ENCODE results near the gene SNCAIP.
A peak's percentile ranks its signal among the peaks of the same experiment; 100 is the strongest.

SNCAIP gene

DNA sequence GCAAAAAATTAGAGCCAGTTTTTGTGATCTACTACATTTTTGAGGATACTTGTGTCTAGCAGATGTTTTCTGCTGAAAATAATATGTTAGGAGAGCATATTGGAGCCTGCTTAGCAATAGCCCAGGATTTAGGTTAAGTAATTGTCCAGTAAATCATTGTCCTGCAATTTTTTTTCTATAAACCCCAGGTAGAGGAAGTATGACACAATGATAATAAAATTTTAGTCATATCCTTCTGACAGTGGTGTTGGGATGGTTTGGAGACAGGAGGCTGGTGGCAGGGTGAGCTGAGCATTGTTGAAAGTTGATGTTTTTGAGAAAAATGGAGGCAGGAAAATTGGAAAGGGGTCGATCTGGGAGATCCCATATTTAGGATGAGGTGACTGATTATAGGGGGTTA is 3.5 kb downstream of the SNCAIP start:
- no peaks in the 10 kb centered on the region for H3K79me2 ChIP-seq (ENCODE audit: insufficient read depth, low read length)
- H3K9me3 ChIP-seq (ENCODE audit: low read length) = no peaks in the 10 kb centered on the region
- no peak overlapping the region for H2AFZ ChIP-seq (ENCODE audit: low read length)
- TF ChIP-seq EZH2 (IDR thresholded peaks at IDR 0.05; ENCODE audit: borderline replicate concordance, low read length) = no peak
- no peak for TF ChIP-seq CTCF (IDR thresholded peaks at IDR 0.05; ENCODE audit: low read length)
- peaks cover 45% of the 10 kb centered on the region for H3K4me1 ChIP-seq (ENCODE audit: insufficient read depth, low read length, severe bottlenecking)
- peak overlapping the region; percentile 88 for H3K27ac ChIP-seq (ENCODE audit: low read depth, low read length, poor library complexity, severe bottlenecking)
- no peak overlapping the region for H3K4me2 ChIP-seq (ENCODE audit: low read length)
- no peak overlapping the region for H3K9ac ChIP-seq (ENCODE audit: low read length)
- no peaks in the 10 kb centered on the region for H4K20me1 ChIP-seq (ENCODE audit: insufficient read depth, low read length)
- H3K27me3 ChIP-seq (ENCODE audit: insufficient read depth, low read length) = no peaks in the 10 kb centered on the region
- no peaks in the 10 kb centered on the region for H3K36me3 ChIP-seq (ENCODE audit: insufficient read depth, low read length)
- H3K4me3 ChIP-seq (ENCODE audit: low read depth, low read length, poor library complexity, severe bottlenecking) = no peak overlapping the region
- no peaks in the 10 kb centered on the region for H3K9me2 ChIP-seq (ENCODE audit: low read depth, low read length)
- no peaks in the 10 kb centered on the region for H3F3A ChIP-seq (ENCODE audit: insufficient read depth, low read length)

- peak overlapping the region; percentile 88 for H3K27ac ChIP-seq (ENCODE audit: low read depth, low read length, poor library complexity, severe bottlenecking)
- no peaks in the 10 kb centered on the region for H3K79me2 ChIP-seq (ENCODE audit: insufficient read depth, low read length)
- no peaks in the 10 kb centered on the region for H3F3A ChIP-seq (ENCODE audit: insufficient read depth, low read length)
- no peaks in the 10 kb centered on the region for H3K9me2 ChIP-seq (ENCODE audit: low read depth, low read length)
- H3K9me3 ChIP-seq (ENCODE audit: low read length) = no peaks in the 10 kb centered on the region
- no peak overlapping the region for H3K4me3 ChIP-seq (ENCODE audit: low read depth, low read length, poor library complexity, severe bottlenecking)
- H3K9ac ChIP-seq (ENCODE audit: low read length) = no peak overlapping the region; the same call in 1 of the 2 replicates
- no peak overlapping the region for H2AFZ ChIP-seq (ENCODE audit: low read length)
- H3K4me1 ChIP-seq (ENCODE audit: insufficient read depth, low read length, severe bottlenecking) = peaks cover 55% of the 10 kb centered on the region
- peak overlapping the region; percentile 13; the same call in 1 of the 2 replicates for H3K4me2 ChIP-seq (ENCODE audit: low read length)
- no peaks in the 10 kb centered on the region for H3K27me3 ChIP-seq (ENCODE audit: insufficient read depth, low read length)
- H3K36me3 ChIP-seq (ENCODE audit: insufficient read depth, low read length) = no peaks in the 10 kb centered on the region
- H4K20me1 ChIP-seq (ENCODE audit: insufficient read depth, low read length) = no peaks in the 10 kb centered on the region
- no peak for TF ChIP-seq EZH2 (IDR thresholded peaks at IDR 0.05; ENCODE audit: borderline replicate concordance, low read length)
- no peak for TF ChIP-seq CTCF (IDR thresholded peaks at IDR 0.05; ENCODE audit: low read length)
Observed at GRCh38 chr5:122316656-122317055, 4.6 kb downstream of the SNCAIP start.

DNA sequence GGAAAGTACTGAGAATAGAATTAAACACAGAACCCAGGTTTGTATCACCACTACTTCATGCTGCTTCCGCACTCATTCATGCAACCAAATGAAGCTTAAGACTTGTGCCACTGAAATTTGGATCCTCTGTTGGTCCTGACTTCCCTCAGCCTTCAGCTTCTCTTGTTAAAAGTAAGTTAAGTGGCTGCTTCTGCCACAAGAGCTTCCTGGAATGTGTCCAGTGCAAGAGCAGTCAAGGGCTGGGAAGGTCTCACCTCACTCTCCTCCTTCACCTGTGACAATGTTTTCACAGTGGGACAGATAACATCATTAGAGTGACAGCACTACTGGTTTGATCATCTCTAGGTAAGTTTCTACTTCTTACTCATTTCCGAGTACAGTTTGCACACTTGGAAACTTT is 7.9 kb downstream of the SNCAIP start:
- Histone ChIP-seq H2AFZ (ENCODE audit: low read length) (no peak overlapping the region), H3K27me3 (ENCODE audit: insufficient read depth, low read length) (no peaks in the 10 kb centered on the region), H4K20me1 (ENCODE audit: insufficient read depth, low read length) (no peaks in the 10 kb centered on the region), H3K9me2 (ENCODE audit: low read depth, low read length) (no peaks in the 10 kb centered on the region), H3K9me3 (ENCODE audit: low read length) (no peaks in the 10 kb centered on the region), H3K4me3 (ENCODE audit: low read depth, low read length, poor library complexity, severe bottlenecking) (no peak overlapping the region), H3K36me3 (ENCODE audit: insufficient read depth, low read length) (no peaks in the 10 kb centered on the region), H3K9ac (ENCODE audit: low read length) (peak overlapping the region; percentile 4; the same call in 1 of the 2 replicates), H3K79me2 (ENCODE audit: insufficient read depth, low read length) (no peaks in the 10 kb centered on the region), H3K4me1 (ENCODE audit: insufficient read depth, low read length, severe bottlenecking) (peaks cover 63% of the 10 kb centered on the region), H3F3A (ENCODE audit: insufficient read depth, low read length) (no peaks in the 10 kb centered on the region), H3K27ac (ENCODE audit: low read depth, low read length, poor library complexity, severe bottlenecking) (peak overlapping the region; percentile 88), H3K4me2 (ENCODE audit: low read length) (no peak overlapping the region)
- no peak for TF ChIP-seq EZH2 (IDR thresholded peaks at IDR 0.05; ENCODE audit: borderline replicate concordance, low read length)
- no peak for TF ChIP-seq CTCF (IDR thresholded peaks at IDR 0.05; ENCODE audit: low read length)

All from OCI-LY1 (cell line).